Caco-2 (cell line): ENCODE data around the gene IL1RAP. TPM values are rescaled to one million over a fixed set of nuclear protein-coding genes. Genes with fewer than 3 reads are reported as not detected.

Experiments used
- BruUV-seq: library from RNA; stranded (reverse); fragments of 400-500 nt; replicated peaks from 2 replicates; lab custom pipeline; 2021; lab: Mats Ljungman, UMichigan
- CTCF ChIA-PET: fragments of 300-600 bp; sonication (Branson Sonifier 250); formaldehyde crosslinking; loops from one replicate; lab custom pipeline; 2022; ENCODE audit warnings: antibody characterized with exemption; lab: Charles Lee
- POLR2A ChIA-PET: fragments of 300-600 bp; sonication (Branson Sonifier 250); formaldehyde crosslinking; loops from one replicate; lab custom pipeline; 2022; ENCODE audit warnings: antibody characterized with exemption; lab: Charles Lee
- DNase-seq, 2 experiments: peaks; one replicate each; pipeline versions ENCODE4 v3.0.0 to v3.0.0-alpha.2; 2020 to 2022
- H3K27me3 ChIP-seq: replicated peaks from 2 replicates; pipeline ENCODE4 v1.6.0; 2011; ENCODE audit warnings: low read length; ENCODE audit not compliant: control insufficient read depth, insufficient read depth
- H3K36me3 ChIP-seq: 2 replicates; pipeline ENCODE4 v1.5.1; 2011; ENCODE audit warnings: low read length; ENCODE audit not compliant: control insufficient read depth, insufficient read depth
- H3K4me1 ChIP-seq: fragments of 250-450 bp; sonication (Bioruptor Pico); 2 replicates; pipeline ENCODE4 v1.5.1; 2020; ENCODE audit warnings: mild to moderate bottlenecking
- H3K4me3 ChIP-seq: 2 replicates; pipeline ENCODE4 v1.5.1; 2011; ENCODE audit warnings: low read depth, mild to moderate bottlenecking, control low read depth, low read length
- H3K9me3 ChIP-seq: fragments of 250-450 bp; sonication (Bioruptor Pico); 2 replicates; pipeline ENCODE4 v1.5.1; 2020; ENCODE audit warnings: mild to moderate bottlenecking, moderate library complexity
- H3K27ac Mint-ChIP-seq: one replicate; pipeline ENCODE4 v1.8.0; 2022; ENCODE audit warnings: mixed read lengths; ENCODE audit not compliant: unreplicated experiment
- H3K27me3 Mint-ChIP-seq: one replicate; pipeline ENCODE4 v1.8.0; 2022; ENCODE audit warnings: mixed read lengths; ENCODE audit not compliant: insufficient read depth, unreplicated experiment
- H3K36me3 Mint-ChIP-seq: one replicate; pipeline ENCODE4 v1.8.0; 2022; ENCODE audit warnings: mild to moderate bottlenecking, mixed read lengths; ENCODE audit not compliant: insufficient read depth, unreplicated experiment
- H3K4me1 Mint-ChIP-seq: one replicate; pipeline ENCODE4 v1.8.0; 2022; ENCODE audit warnings: low read depth, mixed read lengths; ENCODE audit not compliant: unreplicated experiment
- H3K4me3 Mint-ChIP-seq: one replicate; pipeline ENCODE4 v1.8.0; 2022; ENCODE audit warnings: mild to moderate bottlenecking, moderate library complexity, mixed read lengths; ENCODE audit not compliant: unreplicated experiment
- H3K9me3 Mint-ChIP-seq: one replicate; pipeline ENCODE4 v1.8.0; 2022; ENCODE audit warnings: mixed read lengths; ENCODE audit not compliant: unreplicated experiment
- CTCF ChIP-seq, 2 experiments: fragments of 200-600 bp in 1 of 2; IDR thresholded peaks; 1 replicate in 1 of 2; 2 replicates in 1 of 2; pipeline versions ENCODE4 v1.5.1 to v1.8.0; 2011 to 2022; ENCODE audit warnings: antibody characterized with exemption in 1 of 2, control low read depth in 1 of 2, inconsistent platforms in 1 of 2, low read depth in 1 of 2, low read length in 1 of 2, mild to moderate bottlenecking in 1 of 2, moderate library complexity in 1 of 2; ENCODE audit not compliant: insufficient read depth in 1 of 2, severe bottlenecking in 1 of 2, unreplicated experiment in 1 of 2
- intact Hi-C: fragments of 100-400 bp; cut with micrococcal nuclease; formaldehyde crosslinking; loops from one replicate; pipeline ENCODE4 v1.10.0; 2022; ENCODE audit not compliant: unreplicated experiment
- total RNA-seq: library from RNA; stranded (reverse); gene quantifications from 2 replicates; pipeline ENCODE4 v1.2.3, GENCODE V29; 2022

IL1RAP gene
- total RNA-seq, 1 experiment from 2014 or later = 5.1 TPM

GRCh38 chr3:190481779-190482178 lies 32.1 kb upstream of the IL1RAP start:
- H3K27me3 Mint-ChIP-seq = peaks cover 9% of the 10 kb centered on the region
- no peaks in the 10 kb centered on the region for H3K36me3 ChIP-seq
- H3K9me3 Mint-ChIP-seq = no peaks in the 10 kb centered on the region
- POLR2A ChIA-PET = no interaction called here
- no peaks in the 10 kb centered on the region for H3K27me3 ChIP-seq
- no TSS peak for BruUV-seq
- H3K36me3 Mint-ChIP-seq = no peaks in the 10 kb centered on the region
- no peak overlapping the region for H3K4me3 Mint-ChIP-seq
- DNase-seq = no peak
- no peaks in the 10 kb centered on the region for H3K9me3 ChIP-seq
- no peak for TF ChIP-seq CTCF (IDR thresholded peaks at IDR 0.05; ENCODE audit: insufficient read depth in 1 of 2, low read depth in 1 of 2, low read length in 1 of 2, severe bottlenecking in 1 of 2, unreplicated experiment in 1 of 2)
- H3K4me3 ChIP-seq = no peak overlapping the region
- H3K4me1 Mint-ChIP-seq = no peaks in the 10 kb centered on the region
- H3K27ac Mint-ChIP-seq = no peak overlapping the region
- H3K4me1 ChIP-seq = no peaks in the 10 kb centered on the region
- CTCF ChIA-PET = no interaction called here
- intact Hi-C loops = no loop called here

GRCh38 chr3:190485830-190486532 lies 27.9 kb upstream of the IL1RAP start:
- no peak overlapping the region for H3K4me3 Mint-ChIP-seq
- peaks cover 11% of the 10 kb centered on the region for H3K27me3 Mint-ChIP-seq
- no peaks in the 10 kb centered on the region for H3K4me1 ChIP-seq
- DNase-seq = no peak
- intact Hi-C loops = no loop called here
- no peaks in the 10 kb centered on the region for H3K36me3 ChIP-seq
- H3K9me3 Mint-ChIP-seq = no peaks in the 10 kb centered on the region
- no peak overlapping the region for H3K27ac Mint-ChIP-seq
- no TSS peak for BruUV-seq
- ChIA-PET POLR2A (no interaction called here), CTCF (no interaction called here)
- no peaks in the 10 kb centered on the region for H3K36me3 Mint-ChIP-seq
- H3K27me3 ChIP-seq = no peaks in the 10 kb centered on the region; the same call in 1 of the 2 replicates
- no peak for TF ChIP-seq CTCF (IDR thresholded peaks at IDR 0.05; ENCODE audit: insufficient read depth in 1 of 2, low read depth in 1 of 2, low read length in 1 of 2, severe bottlenecking in 1 of 2, unreplicated experiment in 1 of 2)
- no peaks in the 10 kb centered on the region for H3K4me1 Mint-ChIP-seq
- no peaks in the 10 kb centered on the region for H3K9me3 ChIP-seq
- no peak overlapping the region for H3K4me3 ChIP-seq

- no TSS peak for BruUV-seq
- Histone ChIP-seq H3K4me3 (no peak overlapping the region), H3K36me3 (no peaks in the 10 kb centered on the region), H3K4me1 (no peaks in the 10 kb centered on the region), H3K9me3 (no peaks in the 10 kb centered on the region), H3K27me3 (no peaks in the 10 kb centered on the region; the same call in 1 of the 2 replicates)
- CTCF ChIA-PET = no interaction called here
- Mint-ChIP-seq H3K27me3 (peaks cover 11% of the 10 kb centered on the region), H3K36me3 (no peaks in the 10 kb centered on the region), H3K9me3 (no peaks in the 10 kb centered on the region), H3K4me1 (no peaks in the 10 kb centered on the region), H3K4me3 (no peak overlapping the region), H3K27ac (no peak overlapping the region)
- intact Hi-C loops = no loop called here
- DNase-seq = no peak
- POLR2A ChIA-PET = no interaction called here
- TF ChIP-seq CTCF (IDR thresholded peaks at IDR 0.05; ENCODE audit: insufficient read depth in 1 of 2, low read depth in 1 of 2, low read length in 1 of 2, severe bottlenecking in 1 of 2, unreplicated experiment in 1 of 2) = no peak
These were observed 27.4 kb upstream of the IL1RAP start for GRCh38 chr3:190486533-190486864.
